Peyer's patch (tissue), 4 donors: ENCODE data around the gene NCK2. TPM values are rescaled to one million over a fixed set of nuclear protein-coding genes. Genes with fewer than 3 reads are reported as not detected.

Experiments
- DNase-seq, 3 donors: peaks; one replicate each; pipeline ENCODE4 v3.0.0-alpha.2; 2017 to 2019
- H3K27ac ChIP-seq, 4 donors: fragments of 200-600 bp; sonication (generic); one replicate each; pipeline ENCODE4 v1.5.1; 2016 to 2019
- H3K27me3 ChIP-seq, 2 donors: fragments of 200-600 bp; sonication (generic); one replicate each; pipeline ENCODE4 v1.5.1; 2019
- H3K36me3 ChIP-seq, 3 donors: fragments of 200-600 bp; sonication (generic); one replicate each; pipeline ENCODE4 v1.5.1; 2016 to 2019
- H3K4me1 ChIP-seq, 4 donors: fragments of 200-600 bp; sonication (generic); one replicate each; pipeline ENCODE4 v1.5.1; 2016 to 2019
- H3K4me3 ChIP-seq, 4 donors: fragments of 200-600 bp; sonication (generic); 1 replicate in 3 of 4; 2 replicates in 1 of 4; pipeline ENCODE4 v1.5.1; 2016 to 2019; ENCODE audit warnings: mild to moderate bottlenecking in 1 of 4
- H3K9me3 ChIP-seq, 4 donors: fragments of 200-600 bp; sonication (generic); one replicate each; pipeline ENCODE4 v1.5.1; 2016 to 2019; ENCODE audit warnings: mild to moderate bottlenecking in 1 of 4
- POLR2A ChIP-seq, 2 donors: fragments of 450-650 bp; IDR thresholded peaks; one replicate each; pipeline ENCODE4 v1.5.1; 2017; ENCODE audit warnings: antibody characterized with exemption in 2 of 2, mild to moderate bottlenecking in 2 of 2, moderate library complexity in 2 of 2
- total RNA-seq, 4 donors: library from RNA; depleted of rRNA; stranded (reverse); fragments of >200 nt; gene quantifications; one replicate each; pipeline ENCODE4 v1.1.0, GENCODE V29; 2016
- TF ChIP-seq, protein P1 (sequence below), 6 experiments: fragments of 450-650 bp in 4 of 6; fragments of 200-600 bp in 2 of 6; sonication (generic) in 1 of 6; IDR thresholded peaks; one replicate each; pipeline ENCODE4 v1.5.1; 2017 to 2019; ENCODE audit warnings: antibody characterized with exemption in 6 of 6, mild to moderate bottlenecking in 3 of 6, moderate library complexity in 1 of 6

NCK2 gene
- total RNA-seq, 4 donors from 2014 or later: 58.6 to 94.5 (median 85.8) TPM

DNA sequence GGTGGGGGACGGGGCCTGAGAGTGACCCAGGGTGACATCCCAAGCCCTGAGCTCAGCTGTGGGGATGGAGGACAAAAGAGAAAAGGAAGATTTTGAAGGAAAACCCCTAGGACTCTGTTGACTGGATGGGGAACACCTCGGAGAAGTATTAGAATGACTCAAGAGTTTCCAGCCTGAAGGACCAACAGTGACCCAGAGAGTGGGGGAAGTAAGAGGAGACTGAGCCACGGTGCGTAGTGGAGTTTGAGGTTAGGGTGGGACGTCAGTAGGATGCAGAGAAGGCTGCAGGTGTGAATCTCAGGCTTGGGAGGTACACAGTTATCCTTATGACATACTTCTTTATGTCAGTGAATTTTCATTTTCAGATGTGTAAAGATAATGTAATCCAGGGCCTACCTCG is 119.5 kb downstream of the NCK2 start:
- Histone ChIP-seq H3K9me3 (no peaks in the 10 kb centered on the region), H3K4me3 (no peak overlapping the region), H3K36me3 (peaks cover 0 to 4% (median 0%) of the 10 kb centered on the region in 3 donors), H3K4me1 (peaks cover 0 to 25% (median 0%) of the 10 kb centered on the region in 4 donors), H3K27ac (no peak overlapping the region), H3K27me3 (no peaks in the 10 kb centered on the region)
- TF ChIP-seq POLR2A (IDR thresholded peaks at IDR 0.05): no peak
- TF ChIP-seq, protein P1, sequence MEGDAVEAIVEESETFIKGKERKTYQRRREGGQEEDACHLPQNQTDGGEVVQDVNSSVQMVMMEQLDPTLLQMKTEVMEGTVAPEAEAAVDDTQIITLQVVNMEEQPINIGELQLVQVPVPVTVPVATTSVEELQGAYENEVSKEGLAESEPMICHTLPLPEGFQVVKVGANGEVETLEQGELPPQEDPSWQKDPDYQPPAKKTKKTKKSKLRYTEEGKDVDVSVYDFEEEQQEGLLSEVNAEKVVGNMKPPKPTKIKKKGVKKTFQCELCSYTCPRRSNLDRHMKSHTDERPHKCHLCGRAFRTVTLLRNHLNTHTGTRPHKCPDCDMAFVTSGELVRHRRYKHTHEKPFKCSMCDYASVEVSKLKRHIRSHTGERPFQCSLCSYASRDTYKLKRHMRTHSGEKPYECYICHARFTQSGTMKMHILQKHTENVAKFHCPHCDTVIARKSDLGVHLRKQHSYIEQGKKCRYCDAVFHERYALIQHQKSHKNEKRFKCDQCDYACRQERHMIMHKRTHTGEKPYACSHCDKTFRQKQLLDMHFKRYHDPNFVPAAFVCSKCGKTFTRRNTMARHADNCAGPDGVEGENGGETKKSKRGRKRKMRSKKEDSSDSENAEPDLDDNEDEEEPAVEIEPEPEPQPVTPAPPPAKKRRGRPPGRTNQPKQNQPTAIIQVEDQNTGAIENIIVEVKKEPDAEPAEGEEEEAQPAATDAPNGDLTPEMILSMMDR (IDR thresholded peaks at IDR 0.05): no peak
- no peak for DNase-seq

DNA sequence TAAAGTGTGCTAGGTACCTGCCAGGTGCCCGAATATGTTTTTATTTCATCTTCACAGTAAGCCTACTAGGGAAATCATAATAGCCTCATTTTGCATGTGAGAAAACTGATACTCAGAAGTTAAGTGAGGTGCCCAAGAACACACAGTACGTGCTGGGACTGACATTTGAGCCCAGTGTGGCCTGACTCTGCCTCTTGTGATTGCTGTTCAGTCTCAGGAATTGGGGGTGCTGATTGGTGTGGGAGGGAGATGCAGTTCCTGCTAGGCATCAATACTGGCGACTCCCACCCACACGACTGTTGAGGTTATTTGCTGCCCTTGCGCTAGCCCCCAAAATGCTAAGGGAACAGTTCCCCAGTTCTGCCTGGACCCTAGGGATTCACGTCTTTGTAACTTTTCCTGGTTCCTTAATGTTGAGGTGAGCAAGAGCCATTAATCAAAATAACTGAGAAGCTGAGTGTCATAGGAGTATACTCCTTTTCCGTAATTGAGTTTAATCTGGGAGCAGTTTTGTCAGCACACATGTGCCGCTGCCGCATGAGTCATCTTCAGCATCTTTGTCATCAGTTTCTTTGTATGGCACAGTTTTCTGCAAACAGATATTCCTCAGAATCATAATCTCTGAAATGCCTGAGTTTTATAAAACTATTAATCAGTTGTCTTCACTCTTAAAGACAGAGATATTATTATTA is 120.7 kb downstream of the NCK2 start:
- DNase-seq: no peak
- TF ChIP-seq, protein P1 (IDR thresholded peaks at IDR 0.05): no peak
- TF ChIP-seq POLR2A (IDR thresholded peaks at IDR 0.05): no peak
- Histone ChIP-seq H3K4me1 (peaks cover 0 to 25% (median 0%) of the 10 kb centered on the region in 4 donors), H3K4me3 (no peak overlapping the region), H3K9me3 (no peaks in the 10 kb centered on the region), H3K36me3 (peaks cover 0 to 4% (median 0%) of the 10 kb centered on the region in 3 donors), H3K27me3 (no peaks in the 10 kb centered on the region), H3K27ac (no peak overlapping the region)

DNA sequence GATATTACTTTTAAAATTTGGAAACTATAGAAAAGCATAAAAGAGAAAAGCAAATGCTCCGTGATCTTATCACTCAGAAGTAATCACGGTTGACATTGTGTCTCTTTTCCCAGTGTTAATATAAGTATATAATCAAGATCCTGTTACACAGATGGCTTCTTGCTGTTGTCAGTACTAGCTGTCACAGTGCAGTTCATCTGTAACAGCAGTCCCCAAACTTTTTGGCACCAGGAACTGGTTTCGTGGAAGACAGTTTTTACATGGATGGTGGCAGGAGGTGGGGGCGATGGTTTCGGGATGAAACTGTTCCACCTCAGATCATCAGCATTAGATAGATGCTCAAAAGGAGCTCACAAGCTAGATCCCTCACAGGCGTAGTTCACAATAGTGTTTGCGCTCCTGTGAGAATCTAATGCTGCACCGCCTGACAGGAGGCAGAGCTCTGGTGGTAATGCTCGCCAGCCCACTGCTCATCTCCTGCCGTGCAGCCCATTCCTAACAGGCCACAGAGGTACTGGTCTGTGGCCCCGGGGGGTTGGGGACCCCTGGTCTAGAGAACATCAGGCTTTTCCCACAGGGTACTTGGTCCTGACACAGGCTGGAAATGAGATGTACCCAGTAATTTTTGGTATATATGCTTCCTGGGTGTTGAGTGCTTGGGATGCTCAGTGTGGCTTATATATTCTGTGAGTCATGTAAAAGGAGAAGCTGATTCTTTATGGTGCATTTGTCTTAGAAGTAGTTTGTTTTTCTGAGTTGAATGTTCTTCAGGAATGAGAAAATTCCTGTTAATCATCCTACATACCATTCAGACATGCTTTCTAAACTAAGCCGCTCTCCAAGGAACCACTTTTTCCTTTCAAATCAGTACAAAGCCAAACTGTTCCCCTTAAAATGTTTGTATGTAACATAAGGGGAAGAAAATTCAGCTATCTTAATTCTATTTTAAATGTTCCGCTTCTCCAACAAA is 121.8 kb downstream of the NCK2 start:
- TF ChIP-seq, protein P1 (IDR thresholded peaks at IDR 0.05): no peak
- TF ChIP-seq POLR2A (IDR thresholded peaks at IDR 0.05): no peak
- Histone ChIP-seq H3K27me3 (no peaks in the 10 kb centered on the region), H3K4me3 (no peak overlapping the region), H3K4me1 (peaks cover 0 to 25% (median 0%) of the 10 kb centered on the region in 4 donors), H3K9me3 (no peaks in the 10 kb centered on the region), H3K27ac (peak overlapping the region in 1 of 4 donors; percentile 44), H3K36me3 (peaks cover 0 to 4% (median 0%) of the 10 kb centered on the region in 3 donors)
- DNase-seq: no peak

DNA sequence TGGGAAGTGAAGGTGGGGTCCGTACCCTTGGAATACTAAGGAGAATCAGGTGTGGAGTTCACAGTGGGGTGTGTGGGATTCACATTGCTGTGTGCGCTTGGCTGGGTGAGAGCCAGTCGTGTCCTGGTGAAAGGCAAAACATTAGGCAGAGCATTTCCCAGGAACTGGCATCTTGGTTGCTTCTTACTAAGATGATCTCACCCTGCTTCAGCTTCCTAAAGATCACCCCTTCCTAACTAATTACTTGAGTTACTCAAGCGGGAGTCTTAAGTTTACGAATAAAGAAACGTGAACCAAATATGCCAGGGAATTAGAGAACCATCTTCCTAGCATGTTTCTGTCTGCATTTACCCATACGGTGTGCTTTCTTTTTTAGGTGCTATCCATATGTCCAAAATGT is 122.9 kb downstream of the NCK2 start:
- Histone ChIP-seq H3K27ac (peak overlapping the region in 2 of 4 donors; percentile 39 to 44), H3K9me3 (no peaks in the 10 kb centered on the region), H3K27me3 (no peaks in the 10 kb centered on the region), H3K36me3 (peaks cover 0 to 4% (median 0%) of the 10 kb centered on the region in 3 donors), H3K4me3 (no peak overlapping the region), H3K4me1 (peaks cover 0 to 20% (median 0%) of the 10 kb centered on the region in 4 donors)
- DNase-seq: no peak
- TF ChIP-seq, protein P1 (IDR thresholded peaks at IDR 0.05): no peak
- TF ChIP-seq POLR2A (IDR thresholded peaks at IDR 0.05): no peak

DNA sequence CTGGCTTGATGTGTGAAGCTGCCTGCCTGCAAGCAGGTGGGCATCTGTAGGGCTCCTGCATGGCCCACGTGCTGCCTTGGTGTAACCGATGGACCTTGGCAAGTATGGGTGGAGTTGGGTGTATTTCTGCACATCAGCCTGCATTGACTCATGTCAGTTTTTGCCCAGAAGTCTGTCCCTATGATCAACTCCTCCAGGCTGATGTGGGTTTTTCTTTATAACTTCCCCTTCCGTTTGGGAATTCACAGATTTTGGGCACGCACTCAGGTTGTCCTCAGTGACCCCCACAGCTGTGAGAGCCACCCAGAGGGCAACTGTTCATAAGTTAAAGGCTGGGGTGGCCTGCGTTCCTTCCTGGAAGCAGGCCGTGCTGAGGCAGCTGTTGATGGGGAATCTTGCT is 123.3 kb downstream of the NCK2 start:
- H3K27ac ChIP-seq: peak overlapping the region in 2 of 4 donors; percentile 39 to 44
- no peaks in the 10 kb centered on the region for H3K9me3 ChIP-seq
- H3K4me1 ChIP-seq: peaks cover 0 to 23% (median 1%) of the 10 kb centered on the region in 4 donors
- H3K36me3 ChIP-seq: peaks cover 0 to 4% (median 0%) of the 10 kb centered on the region in 3 donors
- H3K4me3 ChIP-seq: no peak overlapping the region
- TF ChIP-seq POLR2A (IDR thresholded peaks at IDR 0.05): no peak
- TF ChIP-seq, protein P1 (IDR thresholded peaks at IDR 0.05): no peak
- no peak for DNase-seq
- no peaks in the 10 kb centered on the region for H3K27me3 ChIP-seq
